AG08395 (cell line): ENCODE measurements around the gene VPREB3.

ENCODE experiments used
- DNase-seq: peaks from one replicate; pipeline ENCODE4 v3.0.0; 2012; ENCODE audit warnings: mixed read lengths, low spot score

The VPREB3 gene

GRCh38 chr22:23764899-23765881 lies 11.0 kb upstream of the VPREB3 start:
- DNase-seq, result no peak

- no peak for DNase-seq
Measured at GRCh38 chr22:23763954-23764353, 9.7 kb upstream of the VPREB3 start.

GRCh38 chr22:23763579-23763945 lies 9.3 kb upstream of the VPREB3 start:
- DNase-seq, result no peak

DNA sequence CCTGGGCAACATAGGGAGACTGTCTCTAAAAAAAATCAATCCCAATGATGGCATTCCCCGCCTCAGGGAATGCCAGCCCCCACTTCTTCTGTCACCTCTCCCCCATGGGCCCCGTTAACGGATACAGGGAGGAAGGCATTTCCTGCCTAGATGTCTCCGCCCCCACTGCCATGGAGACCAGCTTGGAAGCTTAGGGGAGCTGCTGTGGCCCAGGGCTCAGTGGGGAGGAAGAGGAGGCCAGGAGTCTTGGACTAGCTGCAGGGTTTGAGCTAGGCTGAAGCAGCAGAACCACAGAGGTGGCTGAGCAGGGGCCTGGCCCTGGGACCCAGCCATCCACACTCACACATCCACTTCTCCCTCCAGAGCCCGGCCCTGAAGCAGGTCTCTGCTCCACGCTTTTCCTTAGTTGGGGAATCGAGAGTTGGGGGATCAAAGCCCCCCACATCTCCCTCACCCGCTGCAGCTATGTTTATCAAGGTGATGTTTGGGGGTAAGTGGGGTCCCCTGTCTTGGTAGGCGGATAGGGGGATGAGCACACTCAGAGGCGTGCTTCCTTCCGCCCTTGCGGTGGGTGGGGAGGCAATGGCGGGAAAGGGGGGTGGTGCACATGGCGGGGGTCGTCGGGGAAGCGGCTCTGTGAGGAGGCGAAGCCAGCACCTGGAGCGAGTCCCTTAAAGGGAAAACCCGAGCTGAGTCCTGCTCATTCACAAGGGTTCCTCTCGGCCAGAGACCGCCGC lies 8.8 kb upstream of the VPREB3 start, which contains the start of gene C22orf15:
Gene C22orf15, plus strand, starts transcription at position 149 of the 737 bp plus-strand sequence. Its CDS starts 317 bp downstream, at position 466.
- peak; percentile 75 for DNase-seq

- no peak for DNase-seq
Measured at GRCh38 chr22:23760056-23760455, 5.8 kb upstream of the VPREB3 start.

DNA sequence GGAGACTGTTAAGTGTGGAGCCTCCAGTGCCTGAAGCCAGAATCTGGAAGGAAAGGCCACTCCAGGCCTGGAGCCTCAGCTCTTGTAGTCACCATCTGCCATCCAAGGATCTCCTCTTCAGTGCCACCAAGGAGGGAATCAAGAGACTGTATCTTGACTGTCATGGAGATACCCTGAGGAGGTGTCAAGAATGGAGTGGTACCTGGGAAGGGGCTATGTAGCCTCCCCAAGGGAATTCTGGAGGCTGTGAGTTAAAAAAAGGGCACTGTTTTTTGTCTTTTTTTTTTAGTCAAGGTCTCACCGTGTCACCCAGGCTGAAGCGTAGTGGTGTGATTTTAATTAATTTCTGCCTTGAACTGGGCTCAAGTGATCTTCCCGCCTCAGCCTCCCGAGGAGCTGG lies 5.3 kb upstream of the VPREB3 start:
- no peak for DNase-seq

DNA sequence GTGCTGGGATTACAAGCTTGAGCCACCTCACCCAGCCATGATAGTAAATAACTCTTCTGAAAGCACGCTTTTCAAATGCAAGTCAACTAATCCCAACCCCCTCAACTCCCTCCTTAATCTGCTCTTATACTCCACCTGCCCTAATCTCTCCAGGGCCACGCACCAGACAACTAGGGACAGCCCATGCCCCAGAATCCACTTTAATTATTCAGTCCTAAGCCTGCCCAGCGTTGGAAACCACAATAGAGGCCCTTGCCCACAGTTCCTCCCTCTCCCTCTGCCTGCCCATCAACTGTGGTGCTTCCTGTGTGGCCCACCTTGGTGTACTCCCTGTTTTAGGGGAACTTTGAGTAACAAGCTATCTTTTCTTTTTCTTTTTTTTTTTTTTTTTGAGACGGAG lies 2.7 kb upstream of the VPREB3 start:
- no peak for DNase-seq

GRCh38 chr22:23755711-23756110 lies 1.5 kb upstream of the VPREB3 start:
- no peak for DNase-seq

DNA sequence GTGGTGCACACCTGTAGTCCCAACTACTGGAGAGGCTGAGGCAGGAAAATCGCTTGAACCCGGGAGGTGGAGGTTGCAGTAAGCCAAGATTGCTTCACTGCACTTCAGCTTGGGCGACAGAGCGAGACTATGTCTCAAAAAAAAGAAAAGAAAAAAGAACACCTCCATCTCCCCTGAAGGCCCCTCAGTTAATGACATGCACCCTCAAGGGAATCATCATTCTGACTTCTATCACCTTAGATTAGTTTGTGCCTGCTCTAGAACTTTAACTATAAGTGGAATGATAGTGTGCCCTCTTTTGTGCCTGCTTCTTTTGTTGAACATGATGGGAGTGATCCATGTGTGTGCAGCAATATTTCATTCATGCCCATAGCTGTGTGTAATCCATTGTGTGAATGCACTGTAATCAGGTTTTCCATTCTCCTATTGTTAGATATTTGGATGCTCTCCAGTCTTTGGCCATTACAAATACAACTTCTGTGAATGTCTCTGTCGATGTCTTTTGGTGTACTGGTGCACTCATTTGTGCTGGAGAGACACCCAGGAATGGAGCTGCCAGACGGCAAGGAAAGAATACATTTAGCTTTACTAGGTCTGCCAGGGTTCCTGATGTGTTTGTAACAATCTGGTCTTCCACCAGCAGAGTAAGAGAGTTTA lies 883 bp upstream of the VPREB3 start:
- no peak for DNase-seq

DNA sequence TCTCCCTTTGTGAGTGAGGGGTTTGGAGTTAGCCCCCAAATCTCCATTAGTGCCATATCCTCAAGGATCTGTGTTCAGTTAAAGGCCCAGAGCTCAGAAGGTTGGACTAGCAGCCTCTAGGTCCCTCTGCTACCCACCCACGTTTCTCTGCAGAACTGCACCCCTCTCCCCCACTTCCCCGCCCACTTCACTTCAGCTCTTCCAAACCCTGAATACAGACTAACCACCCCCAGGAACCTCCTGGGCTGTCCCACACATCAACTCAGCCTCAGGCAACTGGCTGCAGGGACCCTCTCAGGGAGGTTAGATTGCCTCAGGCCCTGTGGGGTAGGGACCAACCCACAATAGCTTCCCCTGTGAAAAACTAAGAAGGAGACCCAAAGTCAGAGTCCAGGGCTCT lies 840 bp downstream of the VPREB3 start:
- DNase-seq, result no peak

DNA sequence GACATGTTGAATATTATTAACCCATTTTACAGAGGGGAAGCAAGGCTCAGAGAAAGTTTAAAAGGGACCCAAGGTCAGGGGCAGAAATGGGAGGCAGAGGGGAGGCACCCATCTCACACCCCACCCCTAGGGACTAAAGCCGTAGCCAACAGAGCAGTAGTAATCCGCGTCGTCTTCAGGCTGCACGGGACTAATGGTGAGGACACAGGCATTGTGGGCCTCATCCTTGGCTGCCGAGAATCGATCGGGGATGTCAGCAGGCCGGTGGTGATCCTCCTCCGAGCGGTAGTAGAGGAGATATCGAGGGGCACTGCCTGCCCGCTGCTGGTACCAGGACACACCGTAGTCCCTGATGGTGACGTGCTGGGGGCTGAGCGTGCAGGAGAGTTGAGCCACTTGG lies 1.5 kb downstream of the VPREB3 start:
- DNase-seq, result no peak

DNA sequence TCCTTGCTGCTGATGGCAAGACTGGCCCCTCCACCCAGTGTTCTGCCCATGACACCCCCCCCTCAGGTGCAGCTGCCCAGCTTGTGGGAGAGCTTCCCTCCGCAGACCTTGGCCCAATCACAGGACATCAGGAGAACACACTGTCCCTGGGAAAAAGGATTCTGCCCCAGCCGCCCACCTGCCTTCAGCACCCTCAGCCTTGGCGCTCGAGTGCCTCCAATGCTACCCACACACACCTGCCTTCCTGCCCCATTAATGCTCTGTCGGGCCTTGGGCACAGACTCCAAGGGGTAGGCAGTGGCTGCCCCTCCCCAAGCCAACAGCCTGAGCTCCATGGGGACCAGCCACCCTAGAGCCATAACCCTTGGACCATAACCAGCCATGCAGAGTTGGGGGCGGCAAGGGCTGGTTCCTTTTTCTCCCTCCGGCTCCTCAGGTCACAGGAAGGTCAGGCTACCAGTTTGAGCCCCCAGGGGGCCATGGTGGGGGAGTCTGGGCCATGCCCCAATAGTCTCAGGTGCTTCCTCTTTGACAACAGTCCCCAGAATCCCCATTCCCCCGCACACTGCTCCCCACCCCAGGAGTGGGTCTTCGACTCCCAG lies 2.0 kb downstream of the VPREB3 start:
- DNase-seq, result no peak

GRCh38 chr22:23751441-23751996 lies 2.7 kb downstream of the VPREB3 start:
- DNase-seq, result peak; percentile 29

DNA sequence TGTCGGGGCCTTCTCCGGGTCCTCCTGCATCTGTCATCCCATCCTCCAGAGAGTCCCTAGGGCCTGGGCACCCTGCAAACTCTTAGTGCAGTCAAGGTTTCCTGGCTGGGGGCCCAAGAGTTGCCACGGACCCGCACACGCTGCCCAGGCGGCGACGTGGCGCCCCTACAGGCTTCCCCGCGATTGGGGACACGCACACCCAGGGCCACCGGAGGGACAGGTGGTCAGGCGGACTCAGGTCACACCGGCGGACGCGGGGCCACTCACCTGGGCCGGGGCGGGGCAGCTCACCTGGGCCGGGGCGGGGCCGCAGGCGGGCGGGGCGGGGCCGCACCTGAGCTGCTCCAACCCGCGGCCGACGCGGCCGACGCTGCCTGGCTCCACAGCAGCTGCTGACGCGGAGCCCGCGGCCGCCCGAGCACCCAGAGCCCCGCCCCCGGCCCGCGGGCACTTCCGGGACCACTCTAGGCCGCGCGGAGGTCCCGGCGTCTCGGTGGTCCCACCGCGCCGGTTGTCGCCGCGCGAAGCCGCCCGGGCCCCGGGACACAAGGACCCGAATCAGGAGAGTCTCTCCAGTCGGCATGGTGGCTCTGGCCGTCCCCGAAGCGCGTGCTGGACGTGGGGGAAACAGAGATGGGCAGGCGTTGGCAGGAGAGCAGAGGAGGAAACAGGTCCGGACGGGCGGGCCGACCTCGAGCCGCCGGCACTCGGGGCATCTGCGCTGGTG lies 3.3 kb downstream of the VPREB3 start, which contains the start of gene ZNF70:
Gene ZNF70, minus strand, starts transcription at position 399 of the 727 bp plus-strand sequence. CDS start 5,972 bp downstream, outside the sequence.
- peak; percentile 89 for DNase-seq

- DNase-seq, result no peak
Measured at GRCh38 chr22:23750367-23750713, 3.9 kb downstream of the VPREB3 start.

DNA sequence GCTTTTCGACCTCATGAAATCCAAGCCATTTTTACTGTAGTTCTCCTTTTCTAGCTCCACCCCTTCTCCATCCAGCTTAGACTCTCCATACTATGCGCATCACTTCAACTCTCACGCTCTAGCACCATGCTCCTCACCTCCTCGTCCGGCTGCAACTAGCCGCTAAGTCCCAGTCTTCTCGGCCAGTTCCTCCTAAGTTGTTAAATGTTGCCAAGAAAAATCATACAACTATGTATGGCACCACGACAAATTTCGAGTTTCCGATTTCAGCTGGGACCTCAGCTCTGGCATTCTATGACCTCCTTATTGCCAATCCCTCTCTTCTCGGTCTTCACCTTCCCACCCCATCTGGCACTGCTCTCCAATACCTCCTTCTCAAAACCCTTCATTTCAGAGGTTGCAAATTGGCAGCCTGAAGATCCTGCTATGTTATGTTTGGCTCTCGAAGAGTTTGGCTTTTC lies 4.4 kb downstream of the VPREB3 start:
- DNase-seq, result no peak

DNA sequence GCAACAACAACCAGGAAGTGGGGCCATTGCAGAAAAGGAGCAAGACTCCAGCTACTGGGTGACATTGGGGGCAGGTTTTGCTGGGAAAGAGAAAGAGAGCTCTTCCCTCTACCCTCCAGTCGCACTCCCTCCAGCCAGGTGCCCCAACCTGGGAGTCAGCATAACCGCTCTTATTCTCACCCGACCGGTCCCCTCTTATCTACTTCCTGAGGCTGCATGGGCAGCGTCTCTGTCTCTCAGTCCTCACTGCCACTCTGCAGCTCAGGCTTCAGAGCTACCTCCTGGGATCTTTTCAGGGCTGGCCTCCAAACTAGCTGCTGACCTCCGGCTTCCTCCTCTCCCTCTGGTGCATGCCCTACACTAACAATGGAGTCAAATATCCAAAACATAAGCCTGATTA lies 8.4 kb downstream of the VPREB3 start:
- DNase-seq, result no peak

DNA sequence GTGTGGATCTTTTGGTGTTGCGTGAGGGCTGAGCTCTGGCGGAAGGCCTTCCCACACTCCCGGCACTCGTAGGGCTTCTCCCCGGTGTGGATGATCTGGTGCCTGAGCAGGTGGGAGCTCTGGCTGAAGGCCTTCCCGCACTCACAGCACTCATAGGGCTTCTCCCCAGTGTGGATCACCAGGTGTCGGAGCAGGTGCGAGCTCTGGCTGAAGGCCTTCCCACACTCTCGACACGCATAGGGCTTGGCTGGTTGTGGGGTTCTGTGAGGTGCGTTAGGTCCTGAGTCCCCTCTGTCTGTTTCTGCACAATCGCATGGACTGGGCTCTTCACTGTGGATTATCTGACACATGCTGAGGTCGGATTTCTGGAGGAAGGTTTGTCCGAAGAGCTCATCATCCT lies 9.7 kb downstream of the VPREB3 start:
- DNase-seq, result no peak

GRCh38 chr22:23744001-23744400 lies 10.2 kb downstream of the VPREB3 start:
- DNase-seq, result no peak

- no peak for DNase-seq
Measured at GRCh38 chr22:23743303-23743705, 10.9 kb downstream of the VPREB3 start.
